ENCODE data around the gene LPAR1.

The LPAR1 gene

GRCh38 chr9:110935829-110936228 lies 102.4 kb downstream of the LPAR1 start:
- ChIA-PET POLR2A (no interaction called here), CTCF (no interaction called here)
- TF ChIP-seq NFRKB (IDR thresholded peaks at IDR 0.05) = no peak
- no peak for TF ChIP-seq LEF1 (IDR thresholded peaks at IDR 0.05; ENCODE audit: borderline replicate concordance)
- no peak for TF ChIP-seq L3MBTL2 (conservative IDR thresholded peaks at IDR 0.05)
- no peak for TF ChIP-seq FOXM1 (IDR thresholded peaks at IDR 0.05; ENCODE audit: borderline replicate concordance)
- TF ChIP-seq FOXK2 (IDR thresholded peaks at IDR 0.05) = no peak
- TF ChIP-seq FOXA1 (IDR thresholded peaks at IDR 0.05) = no peak
- no peak for TF ChIP-seq PKNOX1 (IDR thresholded peaks at IDR 0.05)
- no peak for TF ChIP-seq HDGF (IDR thresholded peaks at IDR 0.05; ENCODE audit: borderline replicate concordance)
- TF ChIP-seq BHLHE40 (IDR thresholded peaks at IDR 0.05; ENCODE audit: borderline replicate concordance) = no peak
- no peak for TF ChIP-seq ARNT (IDR thresholded peaks at IDR 0.05)
- no peak for TF ChIP-seq TARDBP (IDR thresholded peaks at IDR 0.05)
- no peak for TF ChIP-seq ELF4 (IDR thresholded peaks at IDR 0.05)
- TF ChIP-seq CTBP1 (IDR thresholded peaks at IDR 0.05; ENCODE audit: borderline replicate concordance) = no peak
- no peak for TF ChIP-seq SUZ12 (IDR thresholded peaks at IDR 0.05)
- no peak for DNase-seq (ENCODE audit: extremely low spot score)

GRCh38 chr9:110933350-110934001 lies 104.8 kb downstream of the LPAR1 start:
- ChIA-PET CTCF (no interaction called here), POLR2A (no interaction called here)
- no peak for DNase-seq (ENCODE audit: extremely low spot score)
- TF ChIP-seq FOXK2 (IDR thresholded peaks at IDR 0.05) (no peak), NFRKB (IDR thresholded peaks at IDR 0.05) (no peak)

- CTCF ChIA-PET = no interaction called here
- no peak for DNase-seq (ENCODE audit: extremely low spot score)
- POLR2A ChIA-PET = no interaction called here
- TF ChIP-seq L3MBTL2 (conservative IDR thresholded peaks at IDR 0.05) = no peak
- no peak for TF ChIP-seq FOXK2 (IDR thresholded peaks at IDR 0.05)
- no peak for TF ChIP-seq HDGF (IDR thresholded peaks at IDR 0.05; ENCODE audit: borderline replicate concordance)
- no peak for TF ChIP-seq FOXM1 (IDR thresholded peaks at IDR 0.05; ENCODE audit: borderline replicate concordance)
- no peak for TF ChIP-seq FOXA1 (IDR thresholded peaks at IDR 0.05)
- TF ChIP-seq PKNOX1 (IDR thresholded peaks at IDR 0.05) = no peak
- no peak for TF ChIP-seq NFRKB (IDR thresholded peaks at IDR 0.05)
- TF ChIP-seq SP1 (IDR thresholded peaks at IDR 0.05) = no peak
- TF ChIP-seq LEF1 (IDR thresholded peaks at IDR 0.05; ENCODE audit: borderline replicate concordance) = no peak
- TF ChIP-seq SUZ12 (IDR thresholded peaks at IDR 0.05) = no peak
Measured at GRCh38 chr9:110932863-110933262, 105.4 kb downstream of the LPAR1 start.

- TF ChIP-seq FOXM1 (IDR thresholded peaks at IDR 0.05; ENCODE audit: borderline replicate concordance) = no peak
- TF ChIP-seq CTBP1 (IDR thresholded peaks at IDR 0.05; ENCODE audit: borderline replicate concordance) = no peak
- TF ChIP-seq SP1 (IDR thresholded peaks at IDR 0.05) = no peak
- no peak for TF ChIP-seq ELF4 (IDR thresholded peaks at IDR 0.05)
- no peak for TF ChIP-seq ARNT (IDR thresholded peaks at IDR 0.05)
- no peak for TF ChIP-seq SUZ12 (IDR thresholded peaks at IDR 0.05)
- TF ChIP-seq L3MBTL2 (conservative IDR thresholded peaks at IDR 0.05) = no peak
- no peak for DNase-seq (ENCODE audit: extremely low spot score)
- POLR2A ChIA-PET = no interaction called here
- CTCF ChIA-PET = no interaction called here
Measured at GRCh38 chr9:110928599-110928998, 109.7 kb downstream of the LPAR1 start.

GRCh38 chr9:110926828-110927487 lies 111.3 kb downstream of the LPAR1 start:
- ChIA-PET CTCF (no interaction called here), POLR2A (no interaction called here)
- TF ChIP-seq ZNF384 (IDR thresholded peaks at IDR 0.05) = no peak
- no peak for TF ChIP-seq FOXM1 (IDR thresholded peaks at IDR 0.05; ENCODE audit: borderline replicate concordance)
- TF ChIP-seq HDGF (IDR thresholded peaks at IDR 0.05; ENCODE audit: borderline replicate concordance) = no peak
- no peak for TF ChIP-seq PKNOX1 (IDR thresholded peaks at IDR 0.05)
- no peak for TF ChIP-seq CTBP1 (IDR thresholded peaks at IDR 0.05; ENCODE audit: borderline replicate concordance)
- no peak for TF ChIP-seq FOXK2 (IDR thresholded peaks at IDR 0.05)
- TF ChIP-seq NFRKB (IDR thresholded peaks at IDR 0.05) = no peak
- TF ChIP-seq TARDBP (IDR thresholded peaks at IDR 0.05) = no peak
- TF ChIP-seq SUZ12 (IDR thresholded peaks at IDR 0.05) = no peak
- no peak for TF ChIP-seq ELF4 (IDR thresholded peaks at IDR 0.05)
- TF ChIP-seq LEF1 (IDR thresholded peaks at IDR 0.05; ENCODE audit: borderline replicate concordance) = no peak
- TF ChIP-seq ARNT (IDR thresholded peaks at IDR 0.05) = no peak
- TF ChIP-seq BHLHE40 (IDR thresholded peaks at IDR 0.05; ENCODE audit: borderline replicate concordance) = no peak
- no peak for TF ChIP-seq SP1 (IDR thresholded peaks at IDR 0.05)
- no peak for TF ChIP-seq FOXA1 (IDR thresholded peaks at IDR 0.05)
- no peak for TF ChIP-seq L3MBTL2 (conservative IDR thresholded peaks at IDR 0.05)
- no peak for DNase-seq (ENCODE audit: extremely low spot score)

GRCh38 chr9:110923601-110924000 lies 114.7 kb downstream of the LPAR1 start:
- no peak for DNase-seq (ENCODE audit: extremely low spot score)
- TF ChIP-seq ELF4 (IDR thresholded peaks at IDR 0.05) = no peak
- CTCF ChIA-PET = no interaction called here
- POLR2A ChIA-PET = no interaction called here

GRCh38 chr9:110922145-110922544 lies 116.1 kb downstream of the LPAR1 start:
- DNase-seq (ENCODE audit: extremely low spot score) = no peak
- TF ChIP-seq SUZ12 (IDR thresholded peaks at IDR 0.05) (no peak), CTBP1 (IDR thresholded peaks at IDR 0.05; ENCODE audit: borderline replicate concordance) (no peak), ARNT (IDR thresholded peaks at IDR 0.05) (no peak), ELF4 (IDR thresholded peaks at IDR 0.05) (no peak), HDGF (IDR thresholded peaks at IDR 0.05; ENCODE audit: borderline replicate concordance) (no peak), LEF1 (IDR thresholded peaks at IDR 0.05; ENCODE audit: borderline replicate concordance) (no peak)
- CTCF ChIA-PET = no interaction called here
- POLR2A ChIA-PET = no interaction called here
